HG03066 (cell line): Measurements from ENCODE around the gene FBXL2.
"Not testable (repeated sequence)": the region's sequence is repeated elsewhere in the genome, so short reads cannot be mapped to it uniquely, and the experiment has no call there.

Experiments
- ATAC-seq: cut with Tn5 transposase; IDR thresholded peaks from one replicate; pipeline ENCODE4 v1.9.1; 2021; ENCODE audit warnings: low read depth; ENCODE audit not compliant: unreplicated experiment

FBXL2 gene

DNA sequence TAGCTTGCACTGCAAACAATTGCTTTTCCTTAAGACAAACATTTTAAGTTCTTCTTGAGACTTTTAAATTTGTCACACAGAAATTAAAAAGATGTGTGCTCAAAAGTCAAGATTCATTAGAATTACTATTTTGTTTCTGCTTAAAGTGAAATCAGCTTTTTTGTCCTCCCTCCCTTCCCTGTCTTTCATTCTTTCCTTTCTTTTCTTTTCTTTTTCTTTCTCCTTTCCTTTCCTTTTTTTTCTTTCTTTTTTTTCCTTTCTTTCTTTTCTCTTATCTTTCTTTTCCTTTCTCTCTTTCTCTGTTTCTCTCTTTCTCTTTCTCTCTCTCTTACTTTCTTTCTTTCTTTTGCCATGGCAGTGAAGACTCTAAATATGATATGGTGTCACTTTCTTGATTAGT lies 37.8 kb downstream of the FBXL2 start:
- ATAC-seq = no peak

- ATAC-seq = no peak
Observed at GRCh38 chr3:33315826-33316225, 38.6 kb downstream of the FBXL2 start.

- ATAC-seq = no peak
Observed at GRCh38 chr3:33317963-33318709, 40.9 kb downstream of the FBXL2 start.

GRCh38 chr3:33318710-33319380 lies 41.6 kb downstream of the FBXL2 start:
- no peak for ATAC-seq

- no peak for ATAC-seq
Observed at GRCh38 chr3:33322412-33322811, 45.2 kb downstream of the FBXL2 start.

DNA sequence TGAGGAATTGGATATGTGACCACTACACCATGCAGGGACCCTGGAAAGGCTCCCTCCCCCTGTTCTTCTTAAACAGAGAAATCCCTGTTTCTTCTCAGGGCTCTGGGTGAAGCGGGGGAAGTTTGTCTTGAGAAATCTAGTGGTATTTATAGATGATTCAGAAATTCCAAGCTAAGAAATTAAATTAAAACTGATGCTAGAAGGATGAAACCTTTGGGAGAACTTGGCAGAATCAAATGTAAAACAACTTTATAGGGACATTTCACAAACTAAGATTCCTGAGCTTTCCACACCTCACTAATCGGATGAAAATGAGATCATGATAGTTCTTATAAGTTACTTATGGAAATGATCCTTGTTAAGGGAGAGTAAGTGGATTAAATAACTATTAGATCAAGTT lies 54.2 kb downstream of the FBXL2 start:
- ATAC-seq = no peak

GRCh38 chr3:33334364-33334763 lies 57.1 kb downstream of the FBXL2 start:
- no peak for ATAC-seq

GRCh38 chr3:33338936-33339465 lies 61.8 kb downstream of the FBXL2 start:
- ATAC-seq = not testable (repeated sequence)

DNA sequence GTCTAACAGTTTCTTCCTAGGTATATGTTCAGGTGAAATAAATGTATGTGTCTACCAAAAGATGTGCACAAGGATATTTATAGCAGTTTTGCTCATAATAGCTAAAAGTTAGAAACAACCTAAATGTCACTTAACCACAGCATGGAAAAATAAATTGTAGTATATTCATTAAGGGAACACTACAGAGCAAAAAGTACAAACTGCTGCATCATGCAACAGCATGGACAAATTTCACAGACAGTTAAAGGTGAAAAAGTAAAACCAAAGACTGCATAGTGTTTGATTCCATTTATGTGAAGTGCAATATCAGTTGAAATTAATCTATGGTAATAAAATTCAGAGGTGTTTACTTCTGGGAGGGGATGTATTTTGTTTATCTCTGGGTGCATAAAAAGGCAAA lies 62.5 kb downstream of the FBXL2 start:
- ATAC-seq = no peak

DNA sequence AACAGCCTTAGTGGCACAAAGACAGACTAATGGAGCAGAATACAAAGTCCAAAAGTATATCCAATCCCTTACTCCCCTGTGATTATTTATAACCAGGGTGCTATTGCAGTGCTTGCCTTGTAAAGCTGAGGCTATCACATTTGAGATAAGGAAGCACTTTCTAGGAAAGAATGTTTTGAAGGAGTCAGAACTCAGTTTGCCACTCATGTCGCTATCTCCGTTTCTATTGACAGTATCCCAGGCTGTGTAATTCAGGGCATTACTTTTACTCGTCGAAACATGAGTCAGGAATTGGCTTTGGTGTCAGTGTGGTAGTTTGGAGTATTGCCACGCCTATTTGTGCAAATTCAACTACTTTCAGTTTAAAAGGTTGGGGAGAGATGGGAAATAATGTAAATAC lies 78.4 kb downstream of the FBXL2 start:
- no peak for ATAC-seq

- ATAC-seq = no peak
Observed at GRCh38 chr3:33358172-33358781, 81.0 kb downstream of the FBXL2 start.

GRCh38 chr3:33360136-33360825 lies 83.0 kb downstream of the FBXL2 start:
- no peak for ATAC-seq

DNA sequence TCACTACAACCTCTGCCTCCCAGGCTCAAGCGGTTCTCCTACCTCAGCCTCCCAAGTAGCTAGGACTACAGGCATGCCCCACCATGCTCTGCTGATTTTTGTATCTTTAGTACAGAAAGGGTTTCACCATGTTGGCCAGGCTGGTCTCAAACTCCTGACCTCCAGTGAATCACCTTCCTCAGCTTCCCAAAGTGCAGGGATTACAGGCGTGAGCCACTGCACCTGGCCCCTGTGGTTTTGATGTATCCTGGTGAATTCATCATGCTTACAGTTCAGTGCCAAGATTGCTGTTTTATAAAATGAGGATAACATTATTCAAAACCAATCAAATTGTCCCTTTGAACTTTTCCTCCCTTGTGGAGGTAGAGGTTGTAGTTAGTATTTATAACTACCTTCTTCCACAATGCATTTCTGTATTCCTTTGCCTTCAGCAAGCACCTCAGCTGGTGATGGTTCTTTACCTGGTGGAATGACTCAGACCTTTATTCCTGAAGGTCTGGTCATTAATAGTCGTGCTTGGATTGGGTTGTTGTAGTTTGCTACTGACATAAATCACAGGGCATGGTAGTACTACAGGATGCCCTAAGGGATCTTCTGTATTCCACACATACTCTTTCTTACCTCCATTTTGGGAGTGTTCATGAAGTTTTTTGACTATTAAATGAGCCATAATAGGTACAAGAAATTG lies 86.0 kb downstream of the FBXL2 start:
- no peak for ATAC-seq

- ATAC-seq = no peak
Observed at GRCh38 chr3:33364060-33364459, 86.8 kb downstream of the FBXL2 start.

- ATAC-seq = no peak
Observed at GRCh38 chr3:33364531-33365128, 87.4 kb downstream of the FBXL2 start.

DNA sequence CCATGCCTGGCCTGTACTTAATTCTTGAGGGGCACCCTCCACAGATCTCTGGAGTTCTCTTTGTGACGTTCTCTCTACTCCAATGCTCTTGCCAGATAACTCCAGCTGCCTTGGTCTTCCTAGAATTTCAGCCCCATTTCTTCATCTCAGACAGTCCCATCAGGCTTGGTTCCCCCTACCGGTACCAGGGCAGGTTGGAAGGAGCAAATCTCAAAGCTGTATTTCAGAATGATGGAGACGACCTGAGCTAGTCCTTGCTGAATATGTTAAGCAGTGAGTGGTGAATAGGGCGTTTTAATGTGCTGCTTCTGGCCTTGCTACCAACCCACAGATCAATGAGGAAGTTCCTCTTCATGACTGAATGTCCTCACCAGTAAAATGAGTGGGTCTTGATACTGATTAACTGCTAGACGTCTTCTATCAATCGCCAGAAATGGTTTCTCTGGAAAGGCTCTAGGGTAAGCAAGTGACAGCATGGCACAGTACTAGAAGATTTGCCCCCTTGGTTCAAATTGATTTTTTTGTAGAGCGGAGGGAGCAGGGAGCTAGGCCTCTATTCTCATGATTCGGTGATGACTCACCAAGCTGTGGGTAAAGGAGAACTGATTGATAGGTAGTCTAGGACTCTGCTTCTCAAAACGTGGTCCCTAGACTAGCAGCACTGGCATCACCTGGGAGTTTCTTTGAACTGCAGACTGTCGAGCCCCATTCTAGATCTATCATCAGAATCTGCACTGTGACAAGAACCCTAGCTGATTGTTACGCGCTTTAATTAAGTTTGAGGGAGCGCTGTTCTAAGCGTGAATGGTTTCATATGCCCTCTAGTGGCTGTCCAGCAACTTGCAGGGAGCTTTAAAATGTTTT lies 95.2 kb downstream of the FBXL2 start:
- peak; percentile 59 for ATAC-seq

- ATAC-seq = no peak
Observed at GRCh38 chr3:33373082-33373437, 95.8 kb downstream of the FBXL2 start.

DNA sequence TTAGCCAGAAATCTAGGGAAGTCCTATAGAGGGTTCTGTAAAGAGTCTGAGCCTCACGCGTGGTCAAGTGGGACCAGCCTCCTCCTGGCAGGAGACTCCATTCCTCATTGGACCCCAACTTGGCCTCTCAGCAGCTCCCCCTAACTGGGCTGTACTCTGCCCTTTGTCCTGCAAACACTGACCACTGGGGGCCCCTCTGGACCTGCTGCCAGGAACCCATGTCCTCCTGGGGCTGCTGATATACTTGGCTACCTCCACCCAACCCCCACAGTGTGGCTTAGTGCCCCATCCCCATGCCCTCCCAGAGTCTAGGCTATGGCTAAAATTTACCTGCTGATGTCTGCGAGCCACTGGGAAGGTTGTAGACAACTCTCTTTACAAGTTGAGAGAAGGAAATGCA lies 100.2 kb downstream of the FBXL2 start:
- no peak for ATAC-seq

- ATAC-seq = no peak
Observed at GRCh38 chr3:33377931-33378330, 100.7 kb downstream of the FBXL2 start.
